Measurements from ENCODE around the gene STAB1.

Gene STAB1

GRCh38 chr3:52530918-52531826 lies 36.0 kb downstream of the STAB1 start:
- no peak overlapping the region for H3K4me3 ChIP-seq (ENCODE audit: low read depth, low read length)
- TF ChIP-seq CTCF (IDR thresholded peaks at IDR 0.05; ENCODE audit: control insufficient read depth, extremely low read depth, insufficient read depth) = no peak
- DNase-seq (ENCODE audit: low read depth) = no peak

- DNase-seq (ENCODE audit: low read depth) = no peak
- no peak for TF ChIP-seq CTCF (IDR thresholded peaks at IDR 0.05; ENCODE audit: control insufficient read depth, extremely low read depth, insufficient read depth)
- peak overlapping the region; percentile 64 for H3K4me3 ChIP-seq (ENCODE audit: low read depth, low read length)
Measured at GRCh38 chr3:52531860-52532516, 36.9 kb downstream of the STAB1 start.

- peak overlapping the region; percentile 64 for H3K4me3 ChIP-seq (ENCODE audit: low read depth, low read length)
- no peak for TF ChIP-seq CTCF (IDR thresholded peaks at IDR 0.05; ENCODE audit: control insufficient read depth, extremely low read depth, insufficient read depth)
- no peak for DNase-seq (ENCODE audit: low read depth)
Measured at GRCh38 chr3:52532517-52532837, 37.3 kb downstream of the STAB1 start.

GRCh38 chr3:52532838-52533622 lies 37.9 kb downstream of the STAB1 start:
- TF ChIP-seq CTCF (IDR thresholded peaks at IDR 0.05; ENCODE audit: control insufficient read depth, extremely low read depth, insufficient read depth) = no peak
- DNase-seq (ENCODE audit: low read depth) = no peak
- peak overlapping the region; percentile 64 for H3K4me3 ChIP-seq (ENCODE audit: low read depth, low read length)

- no peak for DNase-seq (ENCODE audit: low read depth)
- TF ChIP-seq CTCF (IDR thresholded peaks at IDR 0.05; ENCODE audit: control insufficient read depth, extremely low read depth, insufficient read depth) = no peak
- peak within 1 kb of the TSS; percentile 67 for H3K4me3 ChIP-seq (ENCODE audit: low read depth, low read length)
Measured at GRCh38 chr3:52533623-52534280, 38.6 kb downstream of the STAB1 start, which contains the start of gene NT5DC2. Gene NT5DC2, minus strand, starts transcription at chr3:52533857. Its CDS starts 120 bp downstream, at chr3:52533737.
